GM12878 (cell line): ENCODE data around the gene SWSAP1.

ENCODE experiments used
- BHLHE40 ChIP-seq, 2 experiments: fragments of 450-650 bp in 1 of 2; IDR thresholded peaks; 2 replicates each; pipeline ENCODE4 v1.6.1; 2011 to 2017; ENCODE audit warnings: low read depth in 2 of 2, borderline replicate concordance in 1 of 2, improper control_type of control experiment in 1 of 2, low read length in 1 of 2, mild to moderate bottlenecking in 1 of 2
- CHD1 ChIP-seq: IDR thresholded peaks from 2 replicates; pipeline ENCODE4 v1.6.1; 2012; ENCODE audit warnings: low read depth, low read length, improper control_type of control experiment
- EZH2 ChIP-seq: IDR thresholded peaks from 2 replicates; pipeline ENCODE4 v1.6.1; 2012; ENCODE audit warnings: low read depth, mild to moderate bottlenecking, control low read depth, inconsistent platforms, low read length, borderline replicate concordance; ENCODE audit not compliant: control insufficient read depth
- FOS ChIP-seq: IDR thresholded peaks from 3 replicates; pipeline ENCODE4 v1.6.1; 2011; ENCODE audit warnings: borderline replicate concordance; ENCODE audit not compliant: insufficient read length; ENCODE audit errors: extremely low read depth
- RAD21 ChIP-seq: IDR thresholded peaks from 2 replicates; pipeline ENCODE4 v1.6.1; 2011; ENCODE audit warnings: mild to moderate bottlenecking, low read depth, low read length, moderate library complexity; ENCODE audit not compliant: insufficient read depth
- RFX5 ChIP-seq: IDR thresholded peaks from 2 replicates; pipeline ENCODE4 v1.6.1; 2011; ENCODE audit warnings: low read depth, low read length, improper control_type of control experiment

- TF ChIP-seq BHLHE40 (IDR thresholded peaks at IDR 0.05; ENCODE audit: borderline replicate concordance in 1 of 2, low read depth in 2 of 2, low read length in 1 of 2), result no peak
- TF ChIP-seq RAD21, result no peak
- TF ChIP-seq RFX5, result no peak
- TF ChIP-seq FOS, result no peak
- TF ChIP-seq EZH2, result no peak
- TF ChIP-seq CHD1, result no peak
These were observed 25.2 kb downstream of the SWSAP1 start for GRCh38 chr19:11399667-11400066.
